Smooth muscle cell (in vitro differentiated cells): ENCODE results near the gene ADARB2. TPM values are rescaled to one million over a fixed set of nuclear protein-coding genes. Genes with fewer than 3 reads are reported as not detected.
"Not testable (repeated sequence)": the region's sequence is repeated elsewhere in the genome, so short reads cannot be mapped to it uniquely, and the experiment has no call there.

Experiments used
- DNase-seq: peaks from one replicate; lab custom pipeline; 2025; ENCODE audit not compliant: unreplicated experiment; lab: John Stamatoyannopoulos, UW
- H2AFZ ChIP-seq: fragments of 200-600 bp; sonication (generic); 2 replicates; pipeline ENCODE4 v1.6.0; 2016; ENCODE audit warnings: antibody characterized with exemption, low read depth, mild to moderate bottlenecking
- H3F3A ChIP-seq: fragments of 200-600 bp; sonication (generic); 2 replicates; pipeline ENCODE4 v1.6.0; 2017; ENCODE audit warnings: antibody characterized with exemption, low read depth
- H3K27ac ChIP-seq: fragments of 200-600 bp; sonication (generic); 2 replicates; pipeline ENCODE4 v1.5.1; 2016; ENCODE audit warnings: low read depth, mild to moderate bottlenecking
- H3K27me3 ChIP-seq: fragments of 200-600 bp; sonication (generic); 2 replicates; pipeline ENCODE4 v1.6.1; 2016; ENCODE audit warnings: low read depth, mild to moderate bottlenecking
- H3K36me3 ChIP-seq: fragments of 200-600 bp; sonication (generic); 2 replicates; pipeline ENCODE4 v1.5.1; 2016; ENCODE audit warnings: low read depth
- H3K4me1 ChIP-seq: fragments of 200-600 bp; sonication (generic); 2 replicates; pipeline ENCODE4 v1.5.1; 2016; ENCODE audit warnings: low read depth
- H3K4me2 ChIP-seq: fragments of 200-600 bp; sonication (generic); 2 replicates; pipeline ENCODE4 v1.6.0; 2016; ENCODE audit warnings: mild to moderate bottlenecking
- H3K4me3 ChIP-seq: fragments of 200-600 bp; sonication (generic); 2 replicates; pipeline ENCODE4 v1.5.1; 2016; ENCODE audit warnings: mild to moderate bottlenecking
- H3K79me2 ChIP-seq: fragments of 200-600 bp; sonication (generic); 2 replicates; pipeline ENCODE4 v1.6.0; 2016; ENCODE audit warnings: low read depth, mild to moderate bottlenecking
- H3K9ac ChIP-seq: fragments of 200-600 bp; sonication (generic); 2 replicates; pipeline ENCODE4 v1.6.0; 2016; ENCODE audit warnings: low read depth
- H3K9me3 ChIP-seq: fragments of 200-600 bp; sonication (generic); replicated peaks from 2 replicates; pipeline ENCODE4 v1.5.1; 2016; ENCODE audit warnings: low read depth
- H4K20me1 ChIP-seq: fragments of 200-600 bp; sonication (generic); 2 replicates; pipeline ENCODE4 v1.6.0; 2016; ENCODE audit warnings: low read depth
- WGBS: methylation state at CpG from one replicate; pipeline ENCODE4 v1.1.7; 2016; ENCODE audit warnings: low lambda C conversion rate; 5-methylcytosine and 5-hydroxymethylcytosine counted together
- polyA plus RNA-seq: library from polyadenylated mRNA; unstranded; fragments of >200 nt; fragmentation: Nextera tagmentation; extraction: Ambion mirVana; gene quantifications from 2 replicates; pipeline ENCODE4 v1.2.1, GENCODE V29; 2016
- total RNA-seq: library from RNA; depleted of rRNA; stranded (reverse); fragments of >200 nt; gene quantifications from 2 replicates; pipeline ENCODE4 v1.2.3, GENCODE V29; 2014
- TF ChIP-seq, protein P1 (sequence below): fragments of 200-600 bp; sonication (generic); IDR thresholded peaks from 2 replicates; pipeline ENCODE4 v1.5.1; 2017; ENCODE audit warnings: borderline replicate concordance, mild to moderate bottlenecking, antibody characterized with exemption; ENCODE audit not compliant: insufficient read depth, poor library complexity, severe bottlenecking

The ADARB2 gene
- total and polyA plus RNA-seq, 2 experiments from 2014 or later, result 0.13 to 0.39 TPM

DNA sequence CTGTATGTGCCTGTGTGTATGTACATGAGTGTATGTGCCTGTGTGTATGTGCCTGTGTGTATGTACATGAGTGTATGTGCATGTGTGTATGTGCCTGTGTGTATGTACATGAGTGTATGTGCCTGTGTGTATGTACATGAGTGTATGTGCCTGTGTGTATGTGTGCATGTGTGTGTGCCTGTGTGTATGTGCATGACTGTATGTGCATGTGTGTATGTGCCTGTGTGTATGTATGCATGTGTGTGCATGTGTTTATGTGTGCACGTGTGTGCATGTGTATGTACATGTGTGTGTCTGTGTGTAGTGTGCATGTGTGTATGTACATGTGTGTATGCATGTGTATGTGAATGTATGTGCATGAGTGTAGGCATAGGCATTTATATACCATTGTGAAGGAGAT, 274.8 kb downstream of the ADARB2 start:
- H2AFZ ChIP-seq, result no peak overlapping the region
- no peak overlapping the region for H3K4me2 ChIP-seq
- H3K9me3 ChIP-seq, result no peaks in the 10 kb centered on the region
- H3K79me2 ChIP-seq, result no peaks in the 10 kb centered on the region
- H3K27me3 ChIP-seq, result no peaks in the 10 kb centered on the region
- peaks cover 6% of the 10 kb centered on the region for H3K4me1 ChIP-seq
- H3K27ac ChIP-seq, result no peak overlapping the region
- DNase-seq, result no peak
- WGBS, result 86% methylated on average over 1 of the region's 1 CpG
- no peaks in the 10 kb centered on the region for H3F3A ChIP-seq
- no peak overlapping the region for H3K9ac ChIP-seq
- no peak overlapping the region for H3K4me3 ChIP-seq
- H3K36me3 ChIP-seq, result no peaks in the 10 kb centered on the region
- no peaks in the 10 kb centered on the region for H4K20me1 ChIP-seq
- TF ChIP-seq, protein P1, sequence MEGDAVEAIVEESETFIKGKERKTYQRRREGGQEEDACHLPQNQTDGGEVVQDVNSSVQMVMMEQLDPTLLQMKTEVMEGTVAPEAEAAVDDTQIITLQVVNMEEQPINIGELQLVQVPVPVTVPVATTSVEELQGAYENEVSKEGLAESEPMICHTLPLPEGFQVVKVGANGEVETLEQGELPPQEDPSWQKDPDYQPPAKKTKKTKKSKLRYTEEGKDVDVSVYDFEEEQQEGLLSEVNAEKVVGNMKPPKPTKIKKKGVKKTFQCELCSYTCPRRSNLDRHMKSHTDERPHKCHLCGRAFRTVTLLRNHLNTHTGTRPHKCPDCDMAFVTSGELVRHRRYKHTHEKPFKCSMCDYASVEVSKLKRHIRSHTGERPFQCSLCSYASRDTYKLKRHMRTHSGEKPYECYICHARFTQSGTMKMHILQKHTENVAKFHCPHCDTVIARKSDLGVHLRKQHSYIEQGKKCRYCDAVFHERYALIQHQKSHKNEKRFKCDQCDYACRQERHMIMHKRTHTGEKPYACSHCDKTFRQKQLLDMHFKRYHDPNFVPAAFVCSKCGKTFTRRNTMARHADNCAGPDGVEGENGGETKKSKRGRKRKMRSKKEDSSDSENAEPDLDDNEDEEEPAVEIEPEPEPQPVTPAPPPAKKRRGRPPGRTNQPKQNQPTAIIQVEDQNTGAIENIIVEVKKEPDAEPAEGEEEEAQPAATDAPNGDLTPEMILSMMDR, result no peak

DNA sequence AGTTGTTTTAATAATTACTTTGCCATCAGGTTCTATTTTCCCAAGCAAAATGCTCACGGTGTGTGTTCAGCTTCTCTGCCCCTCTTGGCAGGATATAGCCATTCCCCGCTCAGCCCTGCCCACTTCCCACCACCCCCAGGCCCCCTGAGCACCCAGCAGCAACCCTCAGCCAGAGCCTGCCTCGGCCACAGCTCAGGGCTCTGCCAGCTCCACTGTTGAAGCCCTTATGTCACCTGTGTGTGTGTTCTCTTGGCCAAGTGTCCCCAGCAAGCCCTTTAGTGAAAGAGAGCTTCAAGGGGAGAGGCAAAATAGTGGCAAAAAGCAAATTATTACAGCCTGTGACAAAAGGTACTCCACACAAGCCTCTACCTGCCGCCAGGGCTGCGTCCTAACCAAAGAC, 275.3 kb downstream of the ADARB2 start:
- no peak overlapping the region for H3K27ac ChIP-seq
- no peaks in the 10 kb centered on the region for H3K27me3 ChIP-seq
- no peak for DNase-seq
- H3K4me3 ChIP-seq, result no peak overlapping the region
- H4K20me1 ChIP-seq, result no peaks in the 10 kb centered on the region
- peaks cover 6% of the 10 kb centered on the region for H3K4me1 ChIP-seq
- no peak overlapping the region for H3K4me2 ChIP-seq
- H2AFZ ChIP-seq, result no peak overlapping the region
- no peaks in the 10 kb centered on the region for H3K9me3 ChIP-seq
- no peaks in the 10 kb centered on the region for H3K79me2 ChIP-seq
- TF ChIP-seq, protein P1, result no peak
- WGBS, result 98% methylated on average over 5 of the region's 5 CpGs
- no peaks in the 10 kb centered on the region for H3F3A ChIP-seq
- H3K9ac ChIP-seq, result no peak overlapping the region
- H3K36me3 ChIP-seq, result no peaks in the 10 kb centered on the region

DNA sequence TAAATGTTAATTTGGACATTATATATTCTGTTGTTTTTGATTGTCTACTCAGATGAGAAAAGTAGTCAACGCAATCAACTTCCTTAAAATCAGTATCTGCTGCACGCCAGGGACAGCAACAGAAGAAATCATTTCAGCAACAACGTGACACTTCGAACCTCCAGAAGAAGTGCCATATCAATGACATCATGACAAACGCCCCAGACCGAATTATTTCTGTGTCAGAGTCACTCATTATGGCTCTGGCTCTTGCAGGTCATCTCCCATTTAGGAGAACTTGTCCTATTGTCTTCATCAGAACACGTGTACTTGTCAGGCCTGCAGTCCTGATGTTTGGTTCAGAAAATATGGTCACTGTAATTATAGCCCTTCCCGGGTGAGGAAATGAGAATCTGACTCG, 276.3 kb downstream of the ADARB2 start:
- Histone ChIP-seq H3K36me3 (no peaks in the 10 kb centered on the region), H3F3A (no peaks in the 10 kb centered on the region), H3K9me3 (no peaks in the 10 kb centered on the region), H4K20me1 (no peaks in the 10 kb centered on the region), H3K27me3 (no peaks in the 10 kb centered on the region), H3K9ac (no peak overlapping the region), H3K4me1 (peaks cover 3% of the 10 kb centered on the region), H3K4me2 (no peak overlapping the region), H3K4me3 (no peak overlapping the region), H2AFZ (no peak overlapping the region), H3K27ac (no peak overlapping the region), H3K79me2 (no peaks in the 10 kb centered on the region)
- TF ChIP-seq, protein P1, result no peak
- no peak for DNase-seq
- WGBS, result 77% methylated on average over 9 of the region's 9 CpGs

DNA sequence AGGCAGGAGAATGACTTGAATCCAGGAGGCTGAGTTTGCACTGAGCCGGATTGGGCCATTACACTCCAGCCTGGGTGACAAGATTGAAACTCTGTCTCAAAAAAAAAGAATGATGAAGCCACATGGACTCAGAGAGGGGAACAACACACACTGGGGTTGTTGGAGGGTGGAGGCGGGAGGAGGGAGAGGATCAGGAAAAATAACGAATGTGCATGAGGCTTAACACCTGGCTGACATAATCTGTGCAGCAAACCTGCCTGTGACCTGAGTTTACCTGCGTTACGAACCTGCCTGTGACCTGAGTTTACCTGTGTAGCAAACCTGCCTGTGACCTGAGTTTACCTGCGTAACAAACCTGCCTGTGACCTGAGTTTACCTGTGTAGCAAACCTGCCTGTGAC, 277.7 kb downstream of the ADARB2 start:
- H3K27me3 ChIP-seq, H3K9me3 ChIP-seq, H3F3A ChIP-seq, H3K4me3 ChIP-seq, H3K79me2 ChIP-seq, DNase-seq, H3K4me2 ChIP-seq, H3K4me1 ChIP-seq, H3K9ac ChIP-seq, H2AFZ ChIP-seq, H3K36me3 ChIP-seq, H4K20me1 ChIP-seq, H3K27ac ChIP-seq: not testable (repeated sequence)
- WGBS, result 87% methylated on average over 6 of the region's 6 CpGs
